GM13977 (cell line): ENCODE results near the gene GAB1.

Experiments
- DNase-seq: peaks from one replicate; pipeline ENCODE4 v3.0.0; 2012; ENCODE audit warnings: low spot score
- in situ Hi-C: fragments of 300-500 bp; cut with MboI; formaldehyde crosslinking; loops from one replicate; pipeline ENCODE4 v1.12.0; 2022; ENCODE audit warnings: low sequenced_read_pairs, low pct_unique_long_range_greater_than_20kb, mixed read lengths, inconsistent platforms; ENCODE audit not compliant: unreplicated experiment
- TF ChIP-seq, protein P1 (sequence below): IDR thresholded peaks from 2 replicates; pipeline ENCODE4 v1.5.1; 2012; ENCODE audit warnings: mild to moderate bottlenecking, control low read depth; ENCODE audit not compliant: insufficient read depth; ENCODE audit errors: extremely low read depth, missing control alignments

GAB1 gene

DNA sequence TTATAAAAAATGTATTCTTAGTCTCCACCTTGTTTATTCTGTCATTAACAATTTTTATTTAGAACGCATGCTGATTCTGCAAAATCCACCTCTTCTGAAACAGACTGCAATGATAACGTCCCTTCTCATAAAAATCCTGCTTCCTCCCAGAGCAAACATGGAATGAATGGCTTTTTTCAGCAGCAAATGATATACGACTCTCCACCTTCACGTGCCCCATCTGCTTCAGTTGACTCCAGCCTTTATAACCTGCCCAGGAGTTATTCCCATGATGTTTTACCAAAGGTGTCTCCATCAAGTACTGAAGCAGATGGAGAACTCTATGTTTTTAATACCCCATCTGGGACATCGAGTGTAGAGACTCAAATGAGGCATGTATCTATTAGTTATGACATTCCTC is 101.3 kb downstream of the GAB1 start:
- DNase-seq, result no peak
- TF ChIP-seq, protein P1, sequence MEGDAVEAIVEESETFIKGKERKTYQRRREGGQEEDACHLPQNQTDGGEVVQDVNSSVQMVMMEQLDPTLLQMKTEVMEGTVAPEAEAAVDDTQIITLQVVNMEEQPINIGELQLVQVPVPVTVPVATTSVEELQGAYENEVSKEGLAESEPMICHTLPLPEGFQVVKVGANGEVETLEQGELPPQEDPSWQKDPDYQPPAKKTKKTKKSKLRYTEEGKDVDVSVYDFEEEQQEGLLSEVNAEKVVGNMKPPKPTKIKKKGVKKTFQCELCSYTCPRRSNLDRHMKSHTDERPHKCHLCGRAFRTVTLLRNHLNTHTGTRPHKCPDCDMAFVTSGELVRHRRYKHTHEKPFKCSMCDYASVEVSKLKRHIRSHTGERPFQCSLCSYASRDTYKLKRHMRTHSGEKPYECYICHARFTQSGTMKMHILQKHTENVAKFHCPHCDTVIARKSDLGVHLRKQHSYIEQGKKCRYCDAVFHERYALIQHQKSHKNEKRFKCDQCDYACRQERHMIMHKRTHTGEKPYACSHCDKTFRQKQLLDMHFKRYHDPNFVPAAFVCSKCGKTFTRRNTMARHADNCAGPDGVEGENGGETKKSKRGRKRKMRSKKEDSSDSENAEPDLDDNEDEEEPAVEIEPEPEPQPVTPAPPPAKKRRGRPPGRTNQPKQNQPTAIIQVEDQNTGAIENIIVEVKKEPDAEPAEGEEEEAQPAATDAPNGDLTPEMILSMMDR, result no peak
- in situ Hi-C loops, result no loop called here

DNA sequence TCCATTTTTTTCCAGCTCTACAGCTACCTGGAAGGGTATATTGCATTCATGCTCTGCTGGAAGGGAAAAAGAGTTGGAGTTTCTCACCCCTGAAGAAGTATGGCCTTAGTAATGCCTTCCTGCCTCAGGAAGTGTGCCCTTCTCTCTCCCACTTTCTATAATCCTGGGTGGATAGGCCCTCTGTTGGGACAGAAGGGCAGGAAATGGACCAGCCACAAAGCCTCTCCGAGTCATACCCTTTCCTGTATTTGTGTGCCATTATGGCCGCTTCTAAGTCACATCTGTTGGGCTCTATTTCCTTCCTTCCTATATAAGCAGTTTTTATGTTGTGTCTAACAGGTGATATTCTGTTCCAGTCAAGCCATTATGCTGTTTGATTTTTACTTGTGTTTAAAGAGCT is 102.0 kb downstream of the GAB1 start:
- DNase-seq, result no peak
- TF ChIP-seq, protein P1, result no peak
- in situ Hi-C loops, result no loop called here

DNA sequence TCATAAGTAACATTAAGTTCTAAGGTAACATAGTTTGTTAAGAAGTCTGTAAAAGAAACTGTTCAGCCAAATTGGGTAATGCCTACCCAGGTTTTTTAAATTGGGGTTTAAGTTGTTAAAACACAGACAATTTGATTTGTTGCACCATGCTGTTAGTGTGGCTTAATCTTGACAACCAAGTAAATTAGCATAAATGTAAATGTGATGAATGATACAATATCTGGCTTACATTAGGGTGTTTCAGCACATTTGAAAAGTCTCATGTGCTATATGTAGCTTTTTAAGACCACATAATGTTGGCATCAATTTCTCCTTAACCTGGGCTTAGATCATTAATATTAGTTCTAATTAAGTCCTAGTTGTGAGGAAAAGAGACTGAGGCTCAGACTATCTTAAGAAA is 104.4 kb downstream of the GAB1 start:
- in situ Hi-C loops, result no loop called here
- TF ChIP-seq, protein P1, result no peak
- no peak for DNase-seq

DNA sequence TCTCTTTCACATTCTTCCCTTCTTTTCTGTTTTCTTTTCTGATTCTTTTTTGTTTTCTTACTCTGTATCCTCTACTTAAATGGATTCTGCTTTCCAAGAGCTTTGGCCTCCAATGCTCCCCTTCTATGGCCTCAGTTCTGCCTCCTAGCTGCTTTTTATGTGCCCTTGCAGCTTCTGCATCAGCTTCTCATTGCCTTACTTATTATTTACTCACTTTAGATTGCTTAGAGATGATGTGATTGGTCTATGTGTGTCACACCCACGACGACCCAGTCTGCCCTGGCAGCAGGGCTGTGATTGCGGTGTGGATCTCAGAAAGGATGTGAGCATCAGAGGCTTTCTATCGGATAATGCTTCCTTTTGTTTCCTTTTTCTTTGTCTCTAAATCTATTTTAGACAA is 105.0 kb downstream of the GAB1 start:
- DNase-seq, result no peak
- TF ChIP-seq, protein P1, result no peak

DNA sequence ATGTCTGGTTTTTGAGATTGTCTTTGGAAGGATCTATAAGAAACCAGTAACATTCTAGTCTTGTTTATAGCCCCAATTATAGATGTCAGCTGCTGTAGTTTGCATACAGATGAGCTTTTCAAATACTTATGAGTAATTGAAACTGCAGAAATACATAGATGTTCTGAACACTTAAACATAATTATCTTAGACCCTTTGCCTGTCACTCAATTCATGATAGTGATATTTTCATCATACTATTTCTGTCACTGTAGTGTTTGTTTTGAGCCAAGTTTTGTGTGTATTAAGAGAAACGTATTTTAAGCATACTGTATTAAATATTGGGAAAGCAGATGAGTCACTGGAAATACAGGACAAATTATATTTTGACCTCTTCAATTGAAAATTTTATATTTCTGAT is 107.1 kb downstream of the GAB1 start:
- DNase-seq, result no peak
- in situ Hi-C loops, result no loop called here
- TF ChIP-seq, protein P1, result no peak

More for the DNA sequence above, 105.0 kb downstream of the GAB1 start:
- in situ Hi-C loops, result no loop called here

DNA sequence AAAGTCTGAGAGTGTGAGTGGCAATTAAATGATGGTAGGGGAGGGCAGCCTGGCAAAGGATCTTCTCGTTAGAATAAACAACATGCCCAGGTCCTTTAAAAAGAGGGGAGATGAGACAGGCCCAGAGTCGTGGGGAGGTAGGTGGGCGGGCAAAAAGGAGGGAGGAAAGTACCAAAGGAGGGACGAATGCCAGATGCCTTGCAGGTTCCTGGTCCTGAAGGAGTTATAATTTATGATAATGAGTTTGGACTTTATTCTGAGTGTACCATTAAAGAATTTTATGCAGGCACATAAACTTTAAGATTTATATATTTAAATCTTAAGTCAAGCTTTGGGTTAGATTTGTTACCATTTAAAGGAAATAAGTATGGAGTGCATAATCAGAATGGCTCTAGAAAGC is 114.5 kb downstream of the GAB1 start:
- DNase-seq, result no peak
- TF ChIP-seq, protein P1, result no peak
- in situ Hi-C loops, result no loop called here

DNA sequence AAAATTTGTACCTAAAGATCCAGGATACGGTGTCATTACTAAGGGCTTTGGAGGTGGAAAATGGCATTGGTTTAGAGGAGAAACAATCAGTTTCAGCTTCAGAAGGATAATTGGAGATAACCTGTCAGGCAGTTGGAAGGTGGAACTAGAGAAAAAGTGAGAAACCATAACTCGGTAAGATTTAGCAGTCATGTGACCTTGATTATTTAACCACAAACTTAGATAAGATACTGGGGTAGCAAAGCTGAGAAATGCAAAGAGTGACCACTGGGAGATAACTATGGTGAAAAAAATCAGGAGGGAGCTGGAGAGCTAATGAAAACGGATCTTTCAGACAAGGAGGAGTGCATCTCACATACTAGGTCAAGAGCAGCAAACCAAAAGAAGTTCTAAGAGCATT is 118.5 kb downstream of the GAB1 start:
- no peak for DNase-seq
- in situ Hi-C loops, result no loop called here
- TF ChIP-seq, protein P1, result no peak
